WTC11 (cell line): ENCODE results near the gene PROC. TPM values are rescaled to one million over a fixed set of nuclear protein-coding genes. Genes with fewer than 3 reads are reported as not detected.
A peak's percentile ranks its signal among the peaks of the same experiment; 100 is the strongest.

Source experiments
- ATAC-seq: fragments of 200-7000 bp; cut with Tn5 transposase; 2 replicates; pipeline ENCODE4 v1.10.0; 2021; ENCODE audit warnings: mild to moderate bottlenecking, moderate library complexity
- CTCF ChIA-PET: fragments of 300-600 bp; sonication (Branson Sonifier 250); formaldehyde crosslinking; loops from one replicate; lab custom pipeline; 2021; ENCODE audit warnings: antibody characterized with exemption; lab: Charles Lee
- POLR2A ChIA-PET: fragments of 350-600 bp; sonication (Branson Sonifier 250); formaldehyde crosslinking; loops from one replicate; lab custom pipeline; 2021; ENCODE audit warnings: antibody characterized with exemption; lab: Charles Lee
- DNase-seq: peaks from one replicate; pipeline ENCODE4 v3.0.0; 2021; ENCODE audit warnings: low spot score
- H3K27ac Mint-ChIP-seq: 2 replicates; pipeline ENCODE4 v1.8.0; 2021; ENCODE audit warnings: mixed read lengths
- H3K27me3 Mint-ChIP-seq: 2 replicates; pipeline ENCODE4 v1.8.0; 2021; ENCODE audit warnings: low read depth, mild to moderate bottlenecking, moderate library complexity, mixed read lengths
- H3K36me3 Mint-ChIP-seq: 2 replicates; pipeline ENCODE4 v1.8.0; 2021; ENCODE audit warnings: mixed read lengths
- H3K4me1 Mint-ChIP-seq: 2 replicates; pipeline ENCODE4 v1.8.0; 2022; ENCODE audit warnings: mixed read lengths
- H3K4me3 Mint-ChIP-seq: 2 replicates; pipeline ENCODE4 v1.8.0; 2021; ENCODE audit warnings: mild to moderate bottlenecking, moderate library complexity, mixed read lengths
- H3K9me3 Mint-ChIP-seq: 2 replicates; pipeline ENCODE4 v1.8.0; 2021; ENCODE audit warnings: mixed read lengths
- ATF1 ChIP-seq: sonication (generic); formaldehyde crosslinking; IDR thresholded peaks from 2 replicates; pipeline ENCODE4 v1.8.1; 2023; ENCODE audit warnings: mild to moderate bottlenecking, moderate library complexity, missing genetic modification reagents
- EMX1 ChIP-seq: fragments of 250-450 bp; sonication (Bioruptor Pico); IDR thresholded peaks from 2 replicates; pipeline ENCODE4 v1.8.0; 2021; ENCODE audit warnings: mild to moderate bottlenecking
- ETV6 ChIP-seq: sonication (generic); formaldehyde crosslinking; IDR thresholded peaks from 2 replicates; pipeline ENCODE4 v1.8.1; 2022; ENCODE audit warnings: mild to moderate bottlenecking, missing genetic modification reagents
- FOXJ3 ChIP-seq: sonication (generic); formaldehyde crosslinking; IDR thresholded peaks from 2 replicates; pipeline ENCODE4 v1.9.0; 2021; ENCODE audit warnings: missing genetic modification reagents, mild to moderate bottlenecking, borderline replicate concordance
- FOXP1 ChIP-seq: sonication (generic); formaldehyde crosslinking; IDR thresholded peaks from 2 replicates; pipeline ENCODE4 v1.8.0; 2022; ENCODE audit warnings: missing genetic modification reagents, mild to moderate bottlenecking, moderate library complexity, borderline replicate concordance
- IRF1 ChIP-seq: sonication (generic); formaldehyde crosslinking; IDR thresholded peaks from 2 replicates; pipeline ENCODE4 v1.8.0; 2023; ENCODE audit warnings: missing genetic modification reagents
- IRF2 ChIP-seq: sonication (generic); formaldehyde crosslinking; IDR thresholded peaks from 2 replicates; pipeline ENCODE4 v1.8.0; 2022; ENCODE audit warnings: low read depth, missing genetic modification reagents, borderline replicate concordance
- MLX ChIP-seq: sonication (generic); formaldehyde crosslinking; IDR thresholded peaks from 2 replicates; pipeline ENCODE4 v1.8.1; 2023; ENCODE audit warnings: mild to moderate bottlenecking, missing genetic modification reagents, moderate library complexity
- NR2C2 ChIP-seq: sonication (generic); formaldehyde crosslinking; IDR thresholded peaks from 2 replicates; pipeline ENCODE4 v1.8.0; 2022; ENCODE audit warnings: mild to moderate bottlenecking, missing genetic modification reagents
- SMAD4 ChIP-seq: sonication (generic); formaldehyde crosslinking; IDR thresholded peaks from 2 replicates; pipeline ENCODE4 v1.8.0; 2022; ENCODE audit warnings: mild to moderate bottlenecking, missing genetic modification reagents
- SP1 ChIP-seq: sonication (generic); formaldehyde crosslinking; conservative IDR thresholded peaks from 2 replicates; pipeline ENCODE4 v1.8.1; 2022; ENCODE audit warnings: missing genetic modification reagents
- STAT6 ChIP-seq: sonication (generic); formaldehyde crosslinking; conservative IDR thresholded peaks from 2 replicates; pipeline ENCODE4 v1.8.1; 2023; ENCODE audit warnings: mild to moderate bottlenecking, low read depth, missing genetic modification reagents, moderate library complexity
- TEAD4 ChIP-seq: sonication (generic); formaldehyde crosslinking; IDR thresholded peaks from 2 replicates; pipeline ENCODE4 v1.8.0; 2022; ENCODE audit warnings: mild to moderate bottlenecking, missing genetic modification reagents
- ZNF138 ChIP-seq: sonication (generic); formaldehyde crosslinking; conservative IDR thresholded peaks from 2 replicates; pipeline ENCODE4 v1.8.1; 2022; ENCODE audit warnings: mild to moderate bottlenecking, moderate library complexity, missing genetic modification reagents
- total RNA-seq: library from RNA; stranded (reverse); gene quantifications from 3 replicates; pipeline ENCODE4 v1.2.3, GENCODE V29; 2021
- TF ChIP-seq, protein P1 (sequence below): sonication (generic); formaldehyde crosslinking; IDR thresholded peaks from 2 replicates; pipeline ENCODE4 v1.8.1; 2022; ENCODE audit warnings: low read depth, missing genetic modification reagents, borderline replicate concordance
- TF ChIP-seq, protein P2 (sequence below): fragments of 250-450 bp; sonication (Bioruptor Pico); IDR thresholded peaks from 2 replicates; pipeline ENCODE4 v1.9.0; 2021; ENCODE audit warnings: mild to moderate bottlenecking
- TF ChIP-seq, protein P3 (sequence below): sonication (generic); formaldehyde crosslinking; IDR thresholded peaks from 2 replicates; pipeline ENCODE4 v1.8.1; 2022; ENCODE audit warnings: low read depth, mild to moderate bottlenecking, moderate library complexity, missing genetic modification reagents, borderline replicate concordance
- TF ChIP-seq, protein P4 (sequence below): fragments of 250-450 bp; sonication (Bioruptor Pico); IDR thresholded peaks from 2 replicates; pipeline ENCODE4 v1.9.0; 2021; ENCODE audit warnings: moderate library complexity, mild to moderate bottlenecking, inconsistent platforms, borderline replicate concordance

PROC gene
- total RNA-seq, 1 experiment from 2014 or later, result 0.59 TPM

DNA sequence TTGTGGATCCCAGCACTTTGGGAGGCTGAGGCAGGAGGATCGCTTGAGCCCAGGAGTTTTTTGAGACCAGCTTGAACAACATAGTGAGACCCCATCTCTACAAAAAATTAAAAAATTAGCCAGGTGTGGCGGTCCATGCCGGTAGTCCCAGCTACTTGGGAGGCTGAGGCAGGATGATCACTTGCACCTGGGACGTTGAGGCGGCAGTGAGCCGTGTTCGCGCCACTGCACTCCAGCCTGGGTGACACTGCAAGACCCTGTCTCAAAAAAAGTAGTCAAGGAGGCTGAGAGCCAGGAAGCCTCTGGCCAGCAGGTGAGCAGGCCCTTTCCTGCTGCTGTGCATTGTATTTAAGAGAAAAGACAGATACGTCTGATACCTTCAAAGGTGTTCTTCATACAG lies 11.1 kb upstream of the PROC start:
- no peak overlapping the region for H3K27ac Mint-ChIP-seq
- ATAC-seq, result no peak
- peaks cover 2% of the 10 kb centered on the region; the same call in 1 of the 2 replicates for H3K27me3 Mint-ChIP-seq
- DNase-seq, result no peak
- H3K4me1 Mint-ChIP-seq, result peaks cover 21% of the 10 kb centered on the region
- no peaks in the 10 kb centered on the region for H3K9me3 Mint-ChIP-seq
- ChIA-PET POLR2A (no interaction called here), CTCF (interaction anchor here (0.7 to 2.1 kb wide), 3 partner anchors 9 to 72 kb away, joined by 3 to 17 read pairs (median 4); no protein-coding TSS in a partner anchor)
- no peaks in the 10 kb centered on the region for H3K36me3 Mint-ChIP-seq
- H3K4me3 Mint-ChIP-seq, result peak overlapping the region; percentile 56
- TF ChIP-seq TEAD4 (CRISPR knock-in tag), result no peak
- no peak for TF ChIP-seq SP1 (CRISPR knock-in tag)
- TF ChIP-seq NR2C2 (CRISPR knock-in tag), result no peak
- TF ChIP-seq SMAD4 (CRISPR knock-in tag), result no peak
- no peak for TF ChIP-seq IRF1 (CRISPR knock-in tag)
- TF ChIP-seq STAT6 (CRISPR knock-in tag), result no peak
- TF ChIP-seq FOXP1, result no peak
- TF ChIP-seq ZNF138 (CRISPR knock-in tag), result no peak
- TF ChIP-seq, protein P1, sequence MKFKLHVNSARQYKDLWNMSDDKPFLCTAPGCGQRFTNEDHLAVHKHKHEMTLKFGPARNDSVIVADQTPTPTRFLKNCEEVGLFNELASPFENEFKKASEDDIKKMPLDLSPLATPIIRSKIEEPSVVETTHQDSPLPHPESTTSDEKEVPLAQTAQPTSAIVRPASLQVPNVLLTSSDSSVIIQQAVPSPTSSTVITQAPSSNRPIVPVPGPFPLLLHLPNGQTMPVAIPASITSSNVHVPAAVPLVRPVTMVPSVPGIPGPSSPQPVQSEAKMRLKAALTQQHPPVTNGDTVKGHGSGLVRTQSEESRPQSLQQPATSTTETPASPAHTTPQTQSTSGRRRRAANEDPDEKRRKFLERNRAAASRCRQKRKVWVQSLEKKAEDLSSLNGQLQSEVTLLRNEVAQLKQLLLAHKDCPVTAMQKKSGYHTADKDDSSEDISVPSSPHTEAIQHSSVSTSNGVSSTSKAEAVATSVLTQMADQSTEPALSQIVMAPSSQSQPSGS (CRISPR knock-in tag), result no peak
- no peak for TF ChIP-seq EMX1
- no peak for TF ChIP-seq ETV6 (CRISPR knock-in tag)
- TF ChIP-seq MLX (CRISPR knock-in tag), result no peak
- no peak for TF ChIP-seq ATF1
- TF ChIP-seq, protein P2, sequence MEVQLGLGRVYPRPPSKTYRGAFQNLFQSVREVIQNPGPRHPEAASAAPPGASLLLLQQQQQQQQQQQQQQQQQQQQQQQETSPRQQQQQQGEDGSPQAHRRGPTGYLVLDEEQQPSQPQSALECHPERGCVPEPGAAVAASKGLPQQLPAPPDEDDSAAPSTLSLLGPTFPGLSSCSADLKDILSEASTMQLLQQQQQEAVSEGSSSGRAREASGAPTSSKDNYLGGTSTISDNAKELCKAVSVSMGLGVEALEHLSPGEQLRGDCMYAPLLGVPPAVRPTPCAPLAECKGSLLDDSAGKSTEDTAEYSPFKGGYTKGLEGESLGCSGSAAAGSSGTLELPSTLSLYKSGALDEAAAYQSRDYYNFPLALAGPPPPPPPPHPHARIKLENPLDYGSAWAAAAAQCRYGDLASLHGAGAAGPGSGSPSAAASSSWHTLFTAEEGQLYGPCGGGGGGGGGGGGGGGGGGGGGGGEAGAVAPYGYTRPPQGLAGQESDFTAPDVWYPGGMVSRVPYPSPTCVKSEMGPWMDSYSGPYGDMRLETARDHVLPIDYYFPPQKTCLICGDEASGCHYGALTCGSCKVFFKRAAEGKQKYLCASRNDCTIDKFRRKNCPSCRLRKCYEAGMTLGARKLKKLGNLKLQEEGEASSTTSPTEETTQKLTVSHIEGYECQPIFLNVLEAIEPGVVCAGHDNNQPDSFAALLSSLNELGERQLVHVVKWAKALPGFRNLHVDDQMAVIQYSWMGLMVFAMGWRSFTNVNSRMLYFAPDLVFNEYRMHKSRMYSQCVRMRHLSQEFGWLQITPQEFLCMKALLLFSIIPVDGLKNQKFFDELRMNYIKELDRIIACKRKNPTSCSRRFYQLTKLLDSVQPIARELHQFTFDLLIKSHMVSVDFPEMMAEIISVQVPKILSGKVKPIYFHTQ (CRISPR knock-in tag), result no peak
- TF ChIP-seq, protein P3, sequence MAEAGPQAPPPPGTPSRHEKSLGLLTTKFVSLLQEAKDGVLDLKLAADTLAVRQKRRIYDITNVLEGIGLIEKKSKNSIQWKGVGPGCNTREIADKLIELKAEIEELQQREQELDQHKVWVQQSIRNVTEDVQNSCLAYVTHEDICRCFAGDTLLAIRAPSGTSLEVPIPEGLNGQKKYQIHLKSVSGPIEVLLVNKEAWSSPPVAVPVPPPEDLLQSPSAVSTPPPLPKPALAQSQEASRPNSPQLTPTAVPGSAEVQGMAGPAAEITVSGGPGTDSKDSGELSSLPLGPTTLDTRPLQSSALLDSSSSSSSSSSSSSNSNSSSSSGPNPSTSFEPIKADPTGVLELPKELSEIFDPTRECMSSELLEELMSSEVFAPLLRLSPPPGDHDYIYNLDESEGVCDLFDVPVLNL (CRISPR knock-in tag), result no peak
- TF ChIP-seq, protein P4, sequence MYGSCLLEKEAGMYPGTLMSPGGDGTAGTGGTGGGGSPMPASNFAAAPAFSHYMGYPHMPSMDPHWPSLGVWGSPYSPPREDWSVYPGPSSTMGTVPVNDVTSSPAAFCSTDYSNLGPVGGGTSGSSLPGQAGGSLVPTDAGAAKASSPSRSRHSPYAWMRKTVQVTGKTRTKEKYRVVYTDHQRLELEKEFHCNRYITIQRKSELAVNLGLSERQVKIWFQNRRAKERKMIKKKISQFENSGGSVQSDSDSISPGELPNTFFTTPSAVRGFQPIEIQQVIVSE (CRISPR knock-in tag), result no peak
- no peak for TF ChIP-seq FOXJ3 (CRISPR knock-in tag)
- no peak for TF ChIP-seq IRF2 (CRISPR knock-in tag)
- TF ChIP-seq, all 79 proteins: peak for 0
